Activated CD4-positive, alpha-beta T cell treated with anti-CD3 and anti-CD28 coated beads, Interleukin-2, amount 50 U/mL, for 4 hours (primary cell): ENCODE measurements around the gene TDRD7.

Experiments used
- DNase-seq, 2 experiments: peaks; one replicate each; pipeline ENCODE4 v3.0.0-alpha.2; 2020

TDRD7 gene

GRCh38 chr9:97387936-97388684 lies 23.8 kb upstream of the TDRD7 start:
- no peak for DNase-seq

GRCh38 chr9:97388721-97389238 lies 23.1 kb upstream of the TDRD7 start:
- DNase-seq = no peak

GRCh38 chr9:97389249-97389648 lies 22.6 kb upstream of the TDRD7 start:
- DNase-seq = no peak

- no peak for DNase-seq
These were observed 21.0 kb upstream of the TDRD7 start for GRCh38 chr9:97390791-97391406.

- no peak for DNase-seq
These were observed 17.0 kb upstream of the TDRD7 start for GRCh38 chr9:97394881-97395280.

GRCh38 chr9:97395745-97396144 lies 16.2 kb upstream of the TDRD7 start:
- no peak for DNase-seq

GRCh38 chr9:97396256-97396655 lies 15.6 kb upstream of the TDRD7 start:
- no peak for DNase-seq

GRCh38 chr9:97397220-97397619 lies 14.7 kb upstream of the TDRD7 start:
- DNase-seq = no peak

GRCh38 chr9:97398999-97399758 lies 12.7 kb upstream of the TDRD7 start:
- DNase-seq = peak; percentile 59

- no peak for DNase-seq
These were observed 8.1 kb upstream of the TDRD7 start for GRCh38 chr9:97403746-97404316.

GRCh38 chr9:97405551-97405950 lies 6.3 kb upstream of the TDRD7 start:
- no peak for DNase-seq

GRCh38 chr9:97406620-97407177 lies 5.2 kb upstream of the TDRD7 start:
- DNase-seq = no peak

GRCh38 chr9:97408562-97408961 lies 3.3 kb upstream of the TDRD7 start:
- DNase-seq = no peak

- no peak for DNase-seq
These were observed 482 bp upstream of the TDRD7 start for GRCh38 chr9:97411440-97411788.

- DNase-seq = no peak
These were observed 910 bp downstream of the TDRD7 start for GRCh38 chr9:97412626-97413385.

- DNase-seq = no peak
These were observed 1.6 kb downstream of the TDRD7 start for GRCh38 chr9:97413462-97413861.

GRCh38 chr9:97415146-97415545 lies 3.2 kb downstream of the TDRD7 start:
- DNase-seq = no peak

GRCh38 chr9:97418880-97419279 lies 7.0 kb downstream of the TDRD7 start:
- no peak for DNase-seq

GRCh38 chr9:97419309-97419867 lies 7.5 kb downstream of the TDRD7 start:
- DNase-seq = no peak

- DNase-seq = no peak
These were observed 13.6 kb downstream of the TDRD7 start for GRCh38 chr9:97425336-97425972.

- no peak for DNase-seq
These were observed 14.1 kb downstream of the TDRD7 start for GRCh38 chr9:97425973-97426336.

GRCh38 chr9:97427885-97428284 lies 16.0 kb downstream of the TDRD7 start:
- DNase-seq = no peak
